ENCODE data around the gene ABTB2.
"Not testable (repeated sequence)": the region's sequence is repeated elsewhere in the genome, so short reads cannot be mapped to it uniquely, and the experiment has no call there.

Gene ABTB2

GRCh38 chr11:34232807-34233206 is 125.0 kb downstream of the ABTB2 start:
- DNase-seq: no peak

- peak; percentile 18 for DNase-seq
Observed at GRCh38 chr11:34226210-34226609, 131.6 kb downstream of the ABTB2 start.

GRCh38 chr11:34225091-34225490 is 132.7 kb downstream of the ABTB2 start:
- DNase-seq: no peak

GRCh38 chr11:34224434-34224966 is 133.3 kb downstream of the ABTB2 start:
- DNase-seq: no peak

GRCh38 chr11:34223907-34224306 is 133.9 kb downstream of the ABTB2 start:
- no peak for DNase-seq

- no peak for DNase-seq
Observed at GRCh38 chr11:34223021-34223813, 134.6 kb downstream of the ABTB2 start.

GRCh38 chr11:34222030-34222429 is 135.8 kb downstream of the ABTB2 start:
- DNase-seq: no peak

GRCh38 chr11:34219941-34220370 is 137.9 kb downstream of the ABTB2 start:
- no peak for DNase-seq

GRCh38 chr11:34219279-34219678 is 138.5 kb downstream of the ABTB2 start:
- no peak for DNase-seq

GRCh38 chr11:34218756-34219155 is 139.1 kb downstream of the ABTB2 start:
- not testable (repeated sequence) for DNase-seq

GRCh38 chr11:34218067-34218466 is 139.7 kb downstream of the ABTB2 start:
- DNase-seq: no peak

- DNase-seq: no peak
Observed at GRCh38 chr11:34216706-34217105, 141.1 kb downstream of the ABTB2 start.

GRCh38 chr11:34215806-34216453 is 141.9 kb downstream of the ABTB2 start:
- DNase-seq: no peak

GRCh38 chr11:34214961-34215805 is 142.6 kb downstream of the ABTB2 start:
- DNase-seq: no peak

GRCh38 chr11:34213366-34213765 is 144.4 kb downstream of the ABTB2 start:
- no peak for DNase-seq

GRCh38 chr11:34212566-34212965 is 145.2 kb downstream of the ABTB2 start:
- no peak for DNase-seq

- no peak for DNase-seq
Observed at GRCh38 chr11:34209809-34210208, 148.0 kb downstream of the ABTB2 start.

- no peak for DNase-seq
Observed at GRCh38 chr11:34208266-34209135, 149.3 kb downstream of the ABTB2 start.

GRCh38 chr11:34207487-34208180 is 150.2 kb downstream of the ABTB2 start:
- no peak for DNase-seq

GRCh38 chr11:34206407-34207300 is 151.2 kb downstream of the ABTB2 start:
- DNase-seq: peak; percentile 26
